Liver (tissue), 9 donors: ENCODE measurements around the gene GRSF1. TPM values are rescaled to one million over a fixed set of nuclear protein-coding genes. Genes with fewer than 3 reads are reported as not detected.

Source experiments
- DNase-seq: peaks from one replicate; pipeline ENCODE4 v3.0.0-alpha.2; 2017; ENCODE audit warnings: low spot score
- H3K27ac ChIP-seq, 2 donors: one replicate each; pipeline ENCODE4 v1.7.0; 2013; ENCODE audit warnings: inconsistent platforms in 2 of 2, low read length in 2 of 2, control low read depth in 1 of 2, low read depth in 1 of 2, mild to moderate bottlenecking in 1 of 2
- H3K27me3 ChIP-seq, 4 donors: one replicate each; pipeline versions ENCODE4 v1.6.1 to v1.7.0; 2013; ENCODE audit warnings: low read length in 3 of 4, inconsistent platforms in 1 of 4, mild to moderate bottlenecking in 1 of 4, moderate library complexity in 1 of 4; ENCODE audit not compliant: control insufficient read depth in 4 of 4, insufficient read depth in 4 of 4
- H3K36me3 ChIP-seq, 4 donors: one replicate each; pipeline versions ENCODE4 v1.6.1 to v1.7.0; 2013; ENCODE audit warnings: low read length in 3 of 4, mild to moderate bottlenecking in 3 of 4, low read depth in 1 of 4, moderate library complexity in 1 of 4; ENCODE audit not compliant: control insufficient read depth in 4 of 4, insufficient read depth in 3 of 4
- H3K4me1 ChIP-seq, 4 donors: one replicate each; pipeline versions ENCODE4 v1.6.1 to v1.7.0; 2013; ENCODE audit warnings: low read length in 3 of 4, mild to moderate bottlenecking in 3 of 4, moderate library complexity in 1 of 4; ENCODE audit not compliant: control insufficient read depth in 4 of 4, insufficient read depth in 4 of 4
- H3K4me3 ChIP-seq, 3 donors: one replicate each; pipeline versions ENCODE4 v1.6.1 to v1.7.0; 2013; ENCODE audit warnings: low read length in 3 of 3, control low read depth in 1 of 3, low read depth in 1 of 3, mild to moderate bottlenecking in 1 of 3
- H3K9ac ChIP-seq, 2 donors: one replicate each; pipeline ENCODE4 v1.7.0; 2013; ENCODE audit warnings: low read length in 2 of 2, mild to moderate bottlenecking in 2 of 2, moderate library complexity in 2 of 2, control low read depth in 1 of 2, low read depth in 1 of 2
- H3K9me3 ChIP-seq, 4 donors: one replicate each; pipeline versions ENCODE4 v1.6.1 to v1.7.0; 2013; ENCODE audit warnings: low read length in 3 of 4; ENCODE audit not compliant: control insufficient read depth in 4 of 4
- ATF3 ChIP-seq: IDR thresholded peaks from 2 replicates; pipeline ENCODE4 v1.6.1; 2016; ENCODE audit warnings: antibody characterized with exemption
- CTCF ChIP-seq: fragments of 150-350 bp; IDR thresholded peaks from 2 replicates; pipeline ENCODE4 v1.5.1; 2017; ENCODE audit warnings: improper control_type of control experiment, low read depth, low read length; ENCODE audit not compliant: missing input control
- EGR1 ChIP-seq, 2 donors: IDR thresholded peaks; 2 replicates each; pipeline ENCODE4 v1.6.1; 2016 to 2018; ENCODE audit warnings: antibody characterized with exemption in 2 of 2, low read depth in 2 of 2
- FOXA1 ChIP-seq: IDR thresholded peaks from 2 replicates; pipeline ENCODE4 v1.6.1; 2016; ENCODE audit warnings: antibody characterized with exemption
- FOXA2 ChIP-seq: IDR thresholded peaks from 2 replicates; pipeline ENCODE4 v1.6.1; 2016; ENCODE audit warnings: antibody characterized with exemption
- GABPA ChIP-seq, 2 donors: IDR thresholded peaks in 1 of 2; conservative IDR thresholded peaks in 1 of 2; 2 replicates each; pipeline ENCODE4 v1.6.1; 2016; ENCODE audit warnings: antibody characterized with exemption in 2 of 2, mild to moderate bottlenecking in 1 of 2, moderate library complexity in 1 of 2
- HNF4A ChIP-seq, 2 donors: conservative IDR thresholded peaks; 2 replicates each; pipeline ENCODE4 v1.6.1; 2016; ENCODE audit warnings: antibody characterized with exemption in 2 of 2, mild to moderate bottlenecking in 2 of 2
- HNF4G ChIP-seq: IDR thresholded peaks from 2 replicates; pipeline ENCODE4 v1.6.1; 2016; ENCODE audit warnings: antibody characterized with exemption
- JUND ChIP-seq, 2 donors: IDR thresholded peaks; 2 replicates each; pipeline ENCODE4 v1.6.1; 2016; ENCODE audit warnings: antibody characterized with exemption in 2 of 2
- MAX ChIP-seq: IDR thresholded peaks from 2 replicates; pipeline ENCODE4 v1.6.1; 2016; ENCODE audit warnings: antibody characterized with exemption
- NR2F2 ChIP-seq: IDR thresholded peaks from 2 replicates; pipeline ENCODE4 v1.6.1; 2016; ENCODE audit warnings: antibody characterized with exemption
- RAD21 ChIP-seq, 2 donors: IDR thresholded peaks; 2 replicates each; pipeline ENCODE4 v1.6.1; 2016; ENCODE audit warnings: antibody characterized with exemption in 2 of 2, mild to moderate bottlenecking in 2 of 2
- REST ChIP-seq: IDR thresholded peaks from 2 replicates; pipeline ENCODE4 v1.6.1; 2016; ENCODE audit warnings: antibody characterized with exemption, mild to moderate bottlenecking
- RXRA ChIP-seq, 2 donors: IDR thresholded peaks; 2 replicates each; pipeline ENCODE4 v1.6.1; 2017 to 2018; ENCODE audit warnings: antibody characterized with exemption in 2 of 2, mild to moderate bottlenecking in 1 of 2
- SP1 ChIP-seq: IDR thresholded peaks from 2 replicates; pipeline ENCODE4 v1.6.1; 2018; ENCODE audit warnings: antibody characterized with exemption, mild to moderate bottlenecking
- TAF1 ChIP-seq: conservative IDR thresholded peaks from 2 replicates; pipeline ENCODE4 v1.6.1; 2016; ENCODE audit warnings: antibody characterized with exemption, mild to moderate bottlenecking
- YY1 ChIP-seq: IDR thresholded peaks from 2 replicates; pipeline ENCODE4 v1.6.1; 2016; ENCODE audit warnings: antibody characterized with exemption, mild to moderate bottlenecking
- ZBTB33 ChIP-seq: IDR thresholded peaks from 2 replicates; pipeline ENCODE4 v1.6.1; 2016; ENCODE audit warnings: antibody characterized with exemption
- WGBS: extraction: QIAGEN DNeasy Blood & Tissue Kit; methylation state at CpG from one replicate; pipeline ENCODE4 v1.1.7; 2013; 5-methylcytosine and 5-hydroxymethylcytosine counted together
- polyA plus RNA-seq, 2 donors: library from polyadenylated mRNA; stranded (reverse) in 1 of 2; unstranded in 1 of 2; fragments of 200-250 nt in 1 of 2; fragments of >200 nt in 1 of 2; fragmentation: Nextera tagmentation in 1 of 2; extraction: Ambion mirVana in 1 of 2; gene quantifications; one replicate each; pipeline versions ENCODE4 v1.2.1 to v1.2.3, GENCODE V29; 2013 to 2015
- total RNA-seq, 2 donors: library from RNA; depleted of rRNA; stranded (reverse); fragments of >200 nt; gene quantifications; one replicate each; pipeline ENCODE4 v1.2.3, GENCODE V29; 2014
- donor health status: healthy.
- donor health status: healthy.
- donor health status: healthy.
- donor health status: healthy.
- donor health status: healthy.

Gene GRSF1
- total and polyA plus RNA-seq, 4 donors = 22.5 to 30.4 (median 28.0) TPM

- Histone ChIP-seq H3K36me3 (no peaks in the 10 kb centered on the region), H3K9me3 (no peaks in the 10 kb centered on the region), H3K27ac (no peak overlapping the region), H3K9ac (no peak overlapping the region), H3K27me3 (no peaks in the 10 kb centered on the region), H3K4me3 (no peak overlapping the region), H3K4me1 (no peaks in the 10 kb centered on the region)
- WGBS = 84% methylated on average over 3 of the region's 3 CpGs
- no peak for DNase-seq
- TF ChIP-seq CTCF = no peak
- no peak for TF ChIP-seq HNF4G
- no peak for TF ChIP-seq HNF4A (conservative IDR thresholded peaks at IDR 0.05)
- no peak for TF ChIP-seq FOXA2
- no peak for TF ChIP-seq RAD21 (IDR thresholded peaks at IDR 0.05)
- TF ChIP-seq EGR1 (IDR thresholded peaks at IDR 0.05; ENCODE audit: low read depth in 2 of 2) = no peak
- no peak for TF ChIP-seq YY1
- no peak for TF ChIP-seq NR2F2
- no peak for TF ChIP-seq ZBTB33
- no peak for TF ChIP-seq TAF1
- TF ChIP-seq ATF3 = no peak
- TF ChIP-seq FOXA1 = no peak
- no peak for TF ChIP-seq JUND (IDR thresholded peaks at IDR 0.05)
- TF ChIP-seq REST = no peak
- TF ChIP-seq GABPA (IDR thresholded peaks at IDR 0.05 in 1 of 2, conservative IDR thresholded peaks at IDR 0.05 in 1 of 2) = no peak
- no peak for TF ChIP-seq RXRA (IDR thresholded peaks at IDR 0.05)
- TF ChIP-seq SP1 = no peak
- TF ChIP-seq MAX = no peak
Measured at GRCh38 chr4:70873216-70873615, 33.5 kb upstream of the GRSF1 start.

- no peaks in the 10 kb centered on the region for H3K36me3 ChIP-seq
- H3K27ac ChIP-seq = no peak overlapping the region
- no peaks in the 10 kb centered on the region for H3K27me3 ChIP-seq
- DNase-seq = no peak
- no peak overlapping the region for H3K9ac ChIP-seq
- H3K9me3 ChIP-seq = no peaks in the 10 kb centered on the region
- no peak overlapping the region for H3K4me3 ChIP-seq
- H3K4me1 ChIP-seq = no peaks in the 10 kb centered on the region
- TF ChIP-seq ATF3 (no peak), RXRA (IDR thresholded peaks at IDR 0.05) (no peak), RAD21 (IDR thresholded peaks at IDR 0.05) (no peak), ZBTB33 (no peak), CTCF (no peak), GABPA (IDR thresholded peaks at IDR 0.05 in 1 of 2, conservative IDR thresholded peaks at IDR 0.05 in 1 of 2) (no peak), EGR1 (IDR thresholded peaks at IDR 0.05; ENCODE audit: low read depth in 2 of 2) (no peak), JUND (IDR thresholded peaks at IDR 0.05) (no peak), TAF1 (no peak)
Measured at GRCh38 chr4:70868778-70869177, 29.1 kb upstream of the GRSF1 start.
